ENCODE data around the gene EYS. TPM values are rescaled to one million over a fixed set of nuclear protein-coding genes. Genes with fewer than 3 reads are reported as not detected.

The EYS gene
- total and polyA plus RNA-seq, 9 of the 15 experiments (the other 6 are each of a cell fraction or from before 2014, with no cell fraction given) = 0.03 to 0.36 (median 0.10) TPM; not detected in 2

GRCh38 chr6:63757826-63758225 is 1949.2 kb downstream of the EYS start:
- Histone ChIP-seq H3K36me3 (ENCODE audit: control insufficient read depth, insufficient read depth, low read length) (no peaks in the 10 kb centered on the region), H3K27ac (ENCODE audit: extremely low read depth, low read depth, low read length) (no peak overlapping the region), H4K20me1 (replicated peaks; ENCODE audit: control insufficient read depth, insufficient read depth, low read length) (no peaks in the 10 kb centered on the region), H3K9me3 (replicated peaks; ENCODE audit: control insufficient read depth, insufficient read depth, low read depth, low read length) (no peaks in the 10 kb centered on the region), H3K27me3 (ENCODE audit: control insufficient read depth in 2 of 2, insufficient read depth in 2 of 2, low read length in 2 of 2) (no peaks in the 10 kb centered on the region), H3K9ac (ENCODE audit: insufficient read depth in 1 of 2, low read depth in 2 of 2, low read length in 2 of 2) (no peak overlapping the region), H3K4me3 (no peak overlapping the region), H3K4me1 (replicated peaks in 1 of 2; ENCODE audit: control insufficient read depth in 2 of 2, insufficient read depth in 2 of 2, low read length in 2 of 2) (no peaks in the 10 kb centered on the region), H2AFZ (ENCODE audit: low read depth, low read length) (no peak overlapping the region), H3K4me2 (ENCODE audit: insufficient read depth, low read length) (no peak overlapping the region), H3K9me1 (ENCODE audit: control insufficient read depth, insufficient read depth, low read length) (no peaks in the 10 kb centered on the region), H3K79me2 (ENCODE audit: control insufficient read depth, insufficient read depth, low read length) (no peaks in the 10 kb centered on the region)
- intact Hi-C loops (cut with micrococcal nuclease) (no loop called here), in situ Hi-C loops (cut with MboI) (no loop called here)
- ATAC-seq (no peak), DNase-seq (ENCODE audit: extremely low read depth in 1 of 4, low spot score in 3 of 4) (no peak), FAIRE-seq (no peak)
- BruUV-seq (replicated peaks) = no TSS peak
- ChIA-PET POLR2A (no interaction called here), CTCF (ENCODE audit: low intra/inter-chr PET ratio) (no interaction called here)
- no peak for TF ChIP-seq SIN3B (IDR thresholded peaks at IDR 0.05; ENCODE audit: low read depth)
- TF ChIP-seq ZNF280A (IDR thresholded peaks at IDR 0.05; ENCODE audit: low read depth, partially characterized antibody) = no peak
- no peak for TF ChIP-seq NCOR1 (IDR thresholded peaks at IDR 0.05)
- TF ChIP-seq KDM1A (IDR thresholded peaks at IDR 0.05) = no peak
- TF ChIP-seq ASH1L (IDR thresholded peaks at IDR 0.05; ENCODE audit: borderline replicate concordance, low read depth, partially characterized antibody) = no peak
- no peak for TF ChIP-seq TEAD2 (tag; IDR thresholded peaks at IDR 0.05)
- no peak for TF ChIP-seq CHAMP1 (IDR thresholded peaks at IDR 0.05)
- no peak for TF ChIP-seq ZNF644 (tag; IDR thresholded peaks at IDR 0.05; ENCODE audit: low read depth)
- no peak for TF ChIP-seq SREBF2 (CRISPR knock-in tag; IDR thresholded peaks at IDR 0.05)
- no peak for TF ChIP-seq RBM25 (IDR thresholded peaks at IDR 0.05; ENCODE audit: low read depth, low read length, severe bottlenecking)
- TF ChIP-seq ZNF12 (CRISPR knock-in tag; IDR thresholded peaks at IDR 0.05) = no peak
- no peak for TF ChIP-seq ZNF143 (CRISPR knock-in tag; IDR thresholded peaks at IDR 0.05)
- no peak for TF ChIP-seq PHF21A (IDR thresholded peaks at IDR 0.05; ENCODE audit: borderline replicate concordance, low read depth)
- no peak for TF ChIP-seq CTCFL (IDR thresholded peaks at IDR 0.05; ENCODE audit: borderline replicate concordance, insufficient read depth, low read depth, low read length, poor library complexity, severe bottlenecking)
- no peak for TF ChIP-seq CLOCK (CRISPR knock-in tag; IDR thresholded peaks at IDR 0.05; ENCODE audit: borderline replicate concordance)
- 9% methylated on average over 1 of the region's 1 CpG for WGBS (ENCODE audit: insufficient coverage, low coverage, missing lambda C conversion rate)
